Fibroblast of pulmonary artery (primary cell): ENCODE data around the gene PLEKHA8.
A peak's percentile ranks its signal among the peaks of the same experiment; 100 is the strongest.

Source experiments
- DNase-seq: peaks from one replicate; pipeline ENCODE4 v3.0.0-alpha.2; 2010; ENCODE audit warnings: low read depth
- H3K4me3 ChIP-seq: replicated peaks from 2 replicates; pipeline ENCODE4 v1.5.1; 2011; ENCODE audit warnings: low read depth, mild to moderate bottlenecking, control low read depth, low read length, moderate library complexity
- CTCF ChIP-seq: IDR thresholded peaks from 2 replicates; pipeline ENCODE4 v1.5.1; 2011; ENCODE audit warnings: mild to moderate bottlenecking, control low read depth, low read length, inconsistent platforms; ENCODE audit errors: missing control alignments

The PLEKHA8 gene

GRCh38 chr7:30145426-30145970 is 117.3 kb downstream of the PLEKHA8 start:
- TF ChIP-seq CTCF = no peak
- no peak for DNase-seq

GRCh38 chr7:30146127-30146612 is 118.0 kb downstream of the PLEKHA8 start:
- no peak for TF ChIP-seq CTCF
- no peak overlapping the region for H3K4me3 ChIP-seq
- peak; percentile 21 for DNase-seq

More at GRCh38 chr7:30145426-30145970, 117.3 kb downstream of the PLEKHA8 start:
- H3K4me3 ChIP-seq = no peak overlapping the region

GRCh38 chr7:30147223-30147622 is 119.0 kb downstream of the PLEKHA8 start:
- TF ChIP-seq CTCF = no peak
- DNase-seq = no peak
- no peak overlapping the region for H3K4me3 ChIP-seq

GRCh38 chr7:30147785-30148184 is 119.6 kb downstream of the PLEKHA8 start:
- no peak for TF ChIP-seq CTCF

GRCh38 chr7:30148426-30148825 is 120.2 kb downstream of the PLEKHA8 start:
- TF ChIP-seq CTCF = no peak
- no peak overlapping the region for H3K4me3 ChIP-seq
- no peak for DNase-seq

More at GRCh38 chr7:30147785-30148184, 119.6 kb downstream of the PLEKHA8 start:
- no peak overlapping the region for H3K4me3 ChIP-seq
- DNase-seq = no peak

GRCh38 chr7:30148951-30149459 is 120.8 kb downstream of the PLEKHA8 start:
- no peak for TF ChIP-seq CTCF
- no peak for DNase-seq

More at GRCh38 chr7:30148951-30149459, 120.8 kb downstream of the PLEKHA8 start:
- H3K4me3 ChIP-seq = no peak overlapping the region
